HG03442 (cell line): Measurements from ENCODE around the gene GDE1.
"Not testable (repeated sequence)": the region's sequence is repeated elsewhere in the genome, so short reads cannot be mapped to it uniquely, and the experiment has no call there.

ENCODE experiments used
- ATAC-seq: cut with Tn5 transposase; IDR thresholded peaks from one replicate; pipeline ENCODE4 v1.9.1; 2021; ENCODE audit warnings: mild to moderate bottlenecking, moderate library complexity; ENCODE audit not compliant: unreplicated experiment

GDE1 gene

GRCh38 chr16:19521471-19522396 is at the start of gene GDE1:
GDE1 (minus strand) TSS chr16:19522098; CDS start chr16:19521964, 134 bp downstream.
- peak; percentile 70 for ATAC-seq

- ATAC-seq, result no peak
These were observed 45.7 kb upstream of the GDE1 start for GRCh38 chr16:19567560-19567959.

- no peak for ATAC-seq
These were observed 44.5 kb upstream of the GDE1 start for GRCh38 chr16:19566362-19566761.

- ATAC-seq, result no peak
These were observed 41.5 kb upstream of the GDE1 start for GRCh38 chr16:19563377-19563776.

GRCh38 chr16:19560078-19560477 is 38.2 kb upstream of the GDE1 start:
- no peak for ATAC-seq

- no peak for ATAC-seq
These were observed 37.5 kb upstream of the GDE1 start for GRCh38 chr16:19559242-19559910.

- ATAC-seq, result no peak
These were observed 34.3 kb upstream of the GDE1 start for GRCh38 chr16:19555938-19556771.

GRCh38 chr16:19555186-19555937 is 33.5 kb upstream of the GDE1 start, which contains the start of gene VPS35L:
VPS35L (plus strand) TSS chr16:19555703; CDS start chr16:19555730, 27 bp downstream.
- ATAC-seq, result peak; percentile 95

GRCh38 chr16:19549673-19550072 is 27.8 kb upstream of the GDE1 start:
- ATAC-seq, result no peak

- ATAC-seq, result no peak
These were observed 26.2 kb upstream of the GDE1 start for GRCh38 chr16:19548144-19548543.

- ATAC-seq, result not testable (repeated sequence)
These were observed 21.5 kb upstream of the GDE1 start for GRCh38 chr16:19543278-19543996.

- no peak for ATAC-seq
These were observed 20.4 kb upstream of the GDE1 start for GRCh38 chr16:19542138-19542821.

- no peak for ATAC-seq
These were observed 18.5 kb upstream of the GDE1 start for GRCh38 chr16:19540241-19540970.

- ATAC-seq, result no peak
These were observed 10.7 kb upstream of the GDE1 start for GRCh38 chr16:19532601-19533000.

- no peak for ATAC-seq
These were observed 6.8 kb upstream of the GDE1 start for GRCh38 chr16:19528666-19529065.

GRCh38 chr16:19527161-19527560 is 5.3 kb upstream of the GDE1 start:
- no peak for ATAC-seq

GRCh38 chr16:19525385-19525723 is 3.5 kb upstream of the GDE1 start:
- no peak for ATAC-seq

- no peak for ATAC-seq
These were observed 2.9 kb upstream of the GDE1 start for GRCh38 chr16:19524616-19525384.
